Fibroblast of skin of scalp (primary cell): ENCODE results near the gene NFKBIB. TPM values are rescaled to one million over a fixed set of nuclear protein-coding genes. Genes with fewer than 3 reads are reported as not detected.
"Not testable (repeated sequence)": the region's sequence is repeated elsewhere in the genome, so short reads cannot be mapped to it uniquely, and the experiment has no call there.

Source experiments
- DNase-seq: peaks from one replicate; pipeline ENCODE4 v3.0.0-alpha.2; 2013
- polyA plus RNA-seq, 2 experiments: library from polyadenylated mRNA; unstranded; fragments of 120-200 nt; gene quantifications; one replicate each; pipeline ENCODE4 v1.2.1, GENCODE V29; 2013; ENCODE audit not compliant: insufficient read length in 2 of 2

The NFKBIB gene, protein sequence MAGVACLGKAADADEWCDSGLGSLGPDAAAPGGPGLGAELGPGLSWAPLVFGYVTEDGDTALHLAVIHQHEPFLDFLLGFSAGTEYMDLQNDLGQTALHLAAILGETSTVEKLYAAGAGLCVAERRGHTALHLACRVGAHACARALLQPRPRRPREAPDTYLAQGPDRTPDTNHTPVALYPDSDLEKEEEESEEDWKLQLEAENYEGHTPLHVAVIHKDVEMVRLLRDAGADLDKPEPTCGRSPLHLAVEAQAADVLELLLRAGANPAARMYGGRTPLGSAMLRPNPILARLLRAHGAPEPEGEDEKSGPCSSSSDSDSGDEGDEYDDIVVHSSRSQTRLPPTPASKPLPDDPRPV
- polyA plus RNA-seq (2013, experiment 1 of 2; ENCODE audit: insufficient read length) = 17.0 TPM
- polyA plus RNA-seq (2013, experiment 2 of 2; ENCODE audit: insufficient read length) = 15.0 TPM

DNA sequence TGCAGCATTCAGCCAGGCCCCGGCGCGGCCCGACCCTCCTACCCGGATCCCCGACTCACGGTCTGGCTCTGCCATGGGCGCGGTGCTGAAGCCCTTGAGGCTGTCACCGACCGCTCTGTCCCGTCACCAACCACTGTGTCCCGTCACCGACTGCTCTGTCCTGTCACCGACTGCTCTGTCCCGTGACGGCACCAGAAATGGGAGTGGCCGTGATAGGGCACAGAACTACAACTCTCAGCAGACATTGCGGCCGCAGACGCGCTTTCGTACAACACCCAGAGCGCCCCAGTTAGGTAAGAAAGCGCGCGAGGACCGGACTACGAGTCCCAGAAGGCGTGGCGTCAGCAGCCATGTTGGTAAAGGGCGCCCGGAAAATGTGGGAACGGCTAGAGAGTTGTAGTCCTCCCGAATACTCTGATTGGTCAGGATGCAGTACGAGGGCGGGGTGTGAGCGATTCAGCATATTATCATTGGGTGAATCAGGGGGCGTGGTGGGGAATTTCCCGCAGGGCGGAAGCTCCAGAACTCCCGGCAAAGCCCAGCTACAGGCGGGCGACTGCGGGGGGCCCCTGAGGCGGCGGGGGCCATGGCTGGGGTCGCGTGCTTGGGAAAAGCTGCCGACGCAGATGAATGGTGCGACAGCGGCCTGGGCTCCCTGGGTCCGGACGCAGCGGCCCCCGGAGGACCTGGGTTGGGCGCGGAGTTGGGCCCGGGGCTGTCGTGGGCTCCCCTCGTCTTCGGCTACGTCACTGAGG, at the start of gene NFKBIB, which contains the start of gene SIRT2:
Gene NFKBIB (plus strand): TSS at position 523 of the 755 bp plus-strand sequence. CDS start 64 bp downstream, at position 587.
Gene SIRT2 (minus strand): TSS at position 172 of the 755 bp plus-strand sequence. CDS start 97 bp downstream, at position 75.
- peak; percentile 100 for DNase-seq

DNA sequence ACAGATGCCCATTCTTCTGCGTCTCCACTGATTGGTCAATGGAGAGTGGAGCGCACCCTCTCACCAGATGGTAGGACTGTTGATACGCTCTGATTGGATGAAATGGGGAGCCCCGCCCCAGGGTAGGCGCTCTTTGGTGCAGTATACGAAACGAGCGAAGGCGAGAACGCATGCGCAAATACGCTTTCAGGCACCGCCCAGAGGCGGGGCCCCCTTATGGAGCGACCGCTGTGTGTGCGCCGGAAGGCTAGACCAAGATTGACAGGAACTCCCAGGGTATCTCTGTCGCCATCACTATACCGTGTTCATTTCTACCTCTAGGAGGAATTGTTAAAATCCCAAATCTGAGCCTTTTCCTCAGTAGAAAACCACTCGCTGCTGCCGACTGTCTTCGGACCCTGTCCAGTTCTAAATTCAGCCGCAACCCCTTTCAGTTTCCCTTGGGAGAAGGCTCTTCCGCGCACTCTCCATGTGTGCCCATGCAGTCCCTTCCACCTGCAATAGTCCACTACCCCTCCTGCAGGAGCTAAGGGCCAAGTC, 49.3 kb upstream of the NFKBIB start:
- no peak for DNase-seq

DNA sequence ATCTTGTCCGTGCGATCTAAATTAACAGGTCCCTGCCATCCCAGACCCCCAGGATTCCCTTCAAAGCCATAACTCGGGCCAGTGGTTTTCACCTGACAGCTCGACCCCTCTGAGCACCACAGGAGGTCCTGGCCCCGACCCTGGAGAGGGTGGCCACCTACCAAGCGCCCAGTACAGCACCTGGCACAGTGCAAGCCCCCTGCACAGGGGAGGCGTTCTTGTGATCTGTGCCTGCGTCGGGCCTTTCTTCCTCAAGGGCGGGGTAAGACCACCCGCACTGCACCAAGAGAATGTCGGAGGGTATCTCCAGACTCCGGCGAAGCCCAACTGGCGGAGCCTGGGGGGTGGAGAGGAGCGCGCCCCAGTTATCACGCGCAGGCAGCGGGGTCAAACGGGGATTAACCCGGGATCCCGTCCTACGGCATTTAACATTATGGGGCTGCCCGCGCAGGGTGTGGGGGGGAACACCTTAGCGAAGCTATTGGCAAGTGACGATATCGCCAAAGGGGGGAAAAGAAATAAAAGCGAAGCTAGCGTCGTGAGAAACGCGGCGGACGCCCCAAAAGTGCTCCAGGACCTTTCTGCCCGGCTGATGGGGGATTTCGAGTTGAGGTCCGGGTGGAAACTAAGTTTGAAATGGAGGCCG, 48.7 kb upstream of the NFKBIB start:
- no peak for DNase-seq

GRCh38 chr19:38851622-38852230, 48.0 kb upstream of the NFKBIB start:
- peak; percentile 95 for DNase-seq

GRCh38 chr19:38852231-38853044, 47.3 kb upstream of the NFKBIB start:
- DNase-seq = peak; percentile 67

DNA sequence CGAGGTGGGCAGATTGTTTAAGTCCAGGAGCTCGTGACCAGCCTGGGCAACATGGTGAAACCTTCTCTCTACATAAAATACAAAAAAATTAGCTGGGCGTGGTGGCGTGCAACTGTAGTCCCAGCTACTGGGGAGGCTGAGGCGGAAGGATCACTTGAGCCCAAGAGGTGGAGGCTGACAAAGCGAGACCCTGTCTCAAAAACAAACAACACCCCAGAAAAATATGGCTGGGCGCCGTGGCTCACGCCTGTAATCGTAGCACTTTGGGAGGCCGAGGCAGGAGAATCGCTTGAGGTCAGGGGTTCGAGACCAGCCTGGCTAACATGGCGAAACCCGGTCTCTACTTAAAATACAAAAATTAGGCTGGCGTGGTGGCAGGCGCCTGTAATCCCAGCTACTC, 46.6 kb upstream of the NFKBIB start:
- DNase-seq = no peak

DNA sequence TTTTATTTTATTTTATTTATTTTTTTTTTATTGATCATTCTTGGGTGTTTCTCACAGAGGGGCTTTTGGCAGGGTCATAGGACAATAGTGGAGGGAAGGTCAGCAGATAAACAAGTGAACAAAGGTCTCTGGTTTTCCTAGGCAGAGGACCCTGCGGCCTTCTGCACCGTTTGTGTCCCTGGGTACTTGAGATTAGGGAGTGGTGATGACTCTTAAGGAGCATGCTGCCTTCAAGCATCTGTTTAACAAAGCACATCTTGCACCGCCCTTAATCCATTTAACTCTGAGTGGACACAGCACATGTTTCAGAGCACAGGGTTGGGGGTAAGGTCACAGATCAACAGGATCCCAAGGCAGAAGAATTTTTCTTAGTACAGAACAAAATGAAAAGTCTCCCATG, 44.8 kb upstream of the NFKBIB start:
- DNase-seq = not testable (repeated sequence)

- DNase-seq = not testable (repeated sequence)
These were observed 44.0 kb upstream of the NFKBIB start for GRCh38 chr19:38855751-38856150.

DNA sequence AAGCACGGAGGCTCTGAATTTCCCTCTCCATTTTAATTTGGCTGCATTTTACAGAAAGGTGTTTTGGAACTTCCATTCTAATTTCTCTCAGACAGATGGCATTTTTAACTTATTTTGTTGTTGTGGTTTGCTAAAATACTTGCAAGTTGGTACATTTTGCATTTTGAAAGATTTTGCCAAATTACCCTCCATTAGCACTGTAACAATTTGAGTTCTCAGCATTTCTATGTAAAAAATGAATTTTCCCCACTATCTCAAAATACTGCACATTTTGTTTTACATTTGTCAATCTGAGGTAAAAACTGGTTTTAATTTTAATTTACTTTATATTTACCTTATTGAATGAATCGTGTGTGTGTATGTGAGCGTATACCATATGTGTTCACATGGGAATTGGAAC, 43.0 kb upstream of the NFKBIB start:
- DNase-seq = no peak

DNA sequence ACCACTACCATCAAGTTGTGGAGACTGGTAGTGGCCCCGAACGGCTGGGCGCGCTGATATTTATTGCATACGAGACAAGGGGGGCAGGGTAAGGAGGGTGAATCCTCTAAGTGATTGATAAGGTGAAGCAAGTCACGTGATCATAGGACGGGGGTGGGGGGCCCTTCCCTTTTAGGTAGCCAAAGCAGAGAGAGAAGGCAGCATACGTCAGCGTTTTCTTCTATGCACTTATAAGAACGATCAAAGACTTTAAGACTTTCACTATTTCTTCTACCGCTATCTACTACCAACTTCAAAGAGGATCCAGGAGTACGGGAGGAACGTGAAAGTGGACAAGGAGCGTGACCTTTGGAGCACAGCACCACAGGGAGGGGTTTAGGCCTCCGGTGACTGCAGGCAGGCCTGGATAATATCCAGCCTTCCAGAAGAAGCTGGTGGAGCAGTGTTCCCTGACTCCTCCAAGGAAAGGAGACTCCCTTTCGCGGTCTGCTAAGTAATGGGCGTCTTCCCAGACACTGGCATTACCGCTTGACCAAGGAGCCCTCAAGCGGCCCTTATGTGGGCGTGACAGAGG, 40.1 kb upstream of the NFKBIB start:
- not testable (repeated sequence) for DNase-seq

DNA sequence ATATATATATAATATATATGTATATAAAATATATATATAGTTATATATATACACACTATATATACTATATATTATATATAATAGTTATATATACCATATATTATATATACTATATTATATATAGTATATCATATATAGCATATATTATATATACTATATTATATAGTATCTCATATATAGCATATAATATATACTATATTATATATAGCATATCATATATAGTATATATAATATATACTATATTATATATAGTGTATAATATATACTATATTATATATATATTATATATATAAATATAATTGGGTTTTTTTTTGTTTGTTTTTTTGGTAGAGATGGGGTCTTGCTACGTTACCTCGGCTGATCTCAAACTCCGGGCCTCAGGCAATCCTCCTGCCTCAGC, 38.4 kb upstream of the NFKBIB start:
- no peak for DNase-seq

DNA sequence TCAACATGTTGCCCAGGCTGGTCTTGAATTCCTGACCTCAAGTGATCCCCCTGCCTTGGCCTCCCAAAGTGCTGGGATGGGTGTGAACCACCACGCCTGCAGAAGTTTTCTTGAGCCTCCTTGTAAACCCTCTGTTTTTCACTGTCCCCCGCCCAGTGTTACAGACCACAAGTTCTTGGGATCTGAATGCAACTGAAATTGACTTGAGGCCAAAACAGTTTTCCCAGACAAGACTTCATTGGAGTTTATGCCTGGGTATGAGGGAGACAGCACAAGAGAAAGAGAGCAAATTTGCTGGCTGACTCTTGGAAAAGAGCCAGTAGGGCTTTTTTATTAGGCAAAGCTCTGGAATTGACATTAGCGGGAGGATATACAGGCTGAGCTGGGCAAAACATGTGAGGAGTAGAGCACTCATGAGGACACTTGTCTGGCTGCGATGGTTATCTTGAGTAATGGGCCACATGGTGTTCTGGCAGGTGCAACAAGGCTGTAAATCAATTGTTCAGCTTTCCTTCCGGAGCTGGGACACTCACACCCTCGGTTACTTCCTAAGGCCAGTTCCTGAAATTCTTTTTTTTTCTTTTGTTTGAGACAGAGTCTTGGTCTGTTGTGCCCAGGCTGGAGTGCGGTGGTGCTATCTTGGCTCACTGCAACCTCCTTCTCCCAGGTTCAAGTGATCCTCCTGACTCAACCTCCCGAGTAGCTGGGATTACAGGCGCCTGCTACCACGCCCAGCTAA, 37.3 kb upstream of the NFKBIB start:
- peak; percentile 33 for DNase-seq

DNA sequence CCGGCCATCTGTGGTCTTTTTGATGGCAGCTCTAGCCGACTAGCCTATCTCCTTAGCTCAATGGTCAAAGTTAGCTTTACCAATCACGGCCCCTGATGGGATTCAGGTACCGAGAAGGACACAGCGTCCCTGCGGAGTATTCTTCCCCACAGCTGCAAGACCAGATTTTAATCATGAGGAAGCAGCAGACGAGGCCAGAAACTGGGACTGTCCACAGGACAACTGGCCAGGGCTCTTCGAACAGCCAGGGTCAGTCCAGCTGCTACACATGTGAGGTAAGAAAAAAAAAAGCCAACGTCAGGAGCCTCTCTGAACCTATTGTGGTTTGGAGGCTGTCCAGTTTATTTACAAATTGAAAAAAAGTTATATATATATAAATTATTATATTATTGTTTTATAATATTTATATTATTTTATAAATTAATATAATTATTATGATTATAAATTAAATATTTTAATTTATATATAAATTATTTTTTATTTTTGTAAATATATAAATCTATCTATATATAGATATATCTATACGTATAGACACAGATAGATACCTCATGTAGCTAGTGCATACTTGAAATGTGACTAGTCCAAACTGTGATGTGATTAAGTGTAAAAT, 32.5 kb upstream of the NFKBIB start:
- DNase-seq = no peak

GRCh38 chr19:38868551-38868950, 31.2 kb upstream of the NFKBIB start:
- DNase-seq = no peak

GRCh38 chr19:38869160-38869835, 30.5 kb upstream of the NFKBIB start:
- no peak for DNase-seq

DNA sequence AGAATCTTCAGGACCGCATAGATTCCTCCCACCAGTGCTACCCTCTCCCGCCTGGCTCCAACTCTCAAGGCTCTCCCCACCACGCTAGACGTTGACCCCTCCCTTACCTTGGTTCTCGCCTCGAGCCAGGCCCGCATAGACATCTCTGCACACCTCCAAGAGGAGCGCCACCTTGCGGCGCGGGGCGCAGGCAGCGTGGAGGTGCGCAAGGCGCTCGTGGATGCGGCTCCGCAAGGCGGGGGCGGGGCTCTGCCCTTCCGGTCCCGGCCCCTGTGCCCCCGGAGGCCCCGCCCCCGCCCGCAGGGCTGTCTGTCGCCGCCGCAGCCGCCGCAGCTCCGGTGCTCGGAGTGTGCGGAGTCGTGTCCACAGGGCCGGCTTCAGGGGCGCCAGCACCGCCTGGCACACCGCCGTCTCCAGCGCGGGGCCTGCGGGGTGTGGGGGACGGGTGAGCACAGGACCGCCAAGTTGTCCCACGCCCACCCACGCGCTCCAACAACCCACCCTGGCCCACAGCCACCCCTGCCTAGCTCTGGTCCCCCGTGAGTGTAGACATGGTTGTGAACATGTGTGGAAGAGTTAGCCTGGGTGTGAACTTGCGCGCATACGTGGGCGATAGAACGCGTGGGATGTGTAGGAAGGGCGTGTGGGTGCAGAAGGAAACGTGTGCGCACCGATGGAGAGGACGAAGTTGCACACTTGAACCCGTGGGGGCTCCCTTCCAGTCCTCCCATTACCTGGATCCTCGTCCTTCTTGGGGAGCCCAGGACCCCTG, 29.7 kb upstream of the NFKBIB start:
- peak; percentile 70 for DNase-seq

DNA sequence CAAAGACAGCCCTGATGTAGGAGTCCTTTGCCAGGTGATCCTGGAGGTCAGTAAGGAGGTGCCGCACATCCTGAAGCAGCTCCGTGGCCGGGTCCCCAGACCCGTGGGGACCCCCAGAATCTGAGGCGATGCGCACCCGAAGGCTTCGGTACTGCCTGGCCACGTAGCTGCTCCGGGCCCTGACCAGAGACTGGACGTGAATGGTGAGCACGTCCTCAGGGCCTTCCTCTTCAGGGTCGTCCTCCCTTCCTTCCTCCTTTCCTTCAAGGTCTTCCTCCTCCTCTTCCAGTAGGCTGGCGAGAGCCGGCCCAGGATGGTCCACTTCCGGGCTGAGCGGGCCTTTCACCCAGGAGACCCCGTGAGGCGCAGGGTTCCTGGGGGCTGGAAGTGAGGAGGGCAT, 29.2 kb upstream of the NFKBIB start:
- no peak for DNase-seq

DNA sequence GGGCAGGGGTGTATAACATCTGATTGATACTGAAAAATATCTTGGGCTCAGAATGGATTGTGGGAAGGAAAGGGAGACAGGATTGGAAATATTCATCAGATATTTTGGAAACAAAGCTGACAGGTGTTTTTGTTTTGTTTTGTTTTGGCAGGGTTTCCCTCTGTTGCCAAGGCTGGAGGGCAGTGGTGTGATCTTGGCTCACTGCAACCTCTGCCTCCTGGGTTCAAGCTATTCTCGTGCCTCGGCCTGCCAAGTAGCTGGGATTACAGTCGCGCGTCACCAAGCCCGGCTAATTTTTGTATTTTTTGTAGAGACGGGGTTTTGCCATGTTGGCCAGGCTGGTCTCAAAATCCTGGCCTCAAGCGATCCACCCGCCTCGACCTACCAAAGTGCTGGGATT, 26.4 kb upstream of the NFKBIB start:
- not testable (repeated sequence) for DNase-seq
